ENCODE results near the gene CAPN14. TPM values are rescaled to one million over a fixed set of nuclear protein-coding genes. Genes with fewer than 3 reads are reported as not detected.

Gene CAPN14, protein sequence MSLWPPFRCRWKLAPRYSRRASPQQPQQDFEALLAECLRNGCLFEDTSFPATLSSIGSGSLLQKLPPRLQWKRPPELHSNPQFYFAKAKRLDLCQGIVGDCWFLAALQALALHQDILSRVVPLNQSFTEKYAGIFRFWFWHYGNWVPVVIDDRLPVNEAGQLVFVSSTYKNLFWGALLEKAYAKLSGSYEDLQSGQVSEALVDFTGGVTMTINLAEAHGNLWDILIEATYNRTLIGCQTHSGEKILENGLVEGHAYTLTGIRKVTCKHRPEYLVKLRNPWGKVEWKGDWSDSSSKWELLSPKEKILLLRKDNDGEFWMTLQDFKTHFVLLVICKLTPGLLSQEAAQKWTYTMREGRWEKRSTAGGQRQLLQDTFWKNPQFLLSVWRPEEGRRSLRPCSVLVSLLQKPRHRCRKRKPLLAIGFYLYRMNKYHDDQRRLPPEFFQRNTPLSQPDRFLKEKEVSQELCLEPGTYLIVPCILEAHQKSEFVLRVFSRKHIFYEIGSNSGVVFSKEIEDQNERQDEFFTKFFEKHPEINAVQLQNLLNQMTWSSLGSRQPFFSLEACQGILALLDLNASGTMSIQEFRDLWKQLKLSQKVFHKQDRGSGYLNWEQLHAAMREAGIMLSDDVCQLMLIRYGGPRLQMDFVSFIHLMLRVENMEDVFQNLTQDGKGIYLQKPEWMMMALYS
- total RNA-seq (1 to 10 TPM in 1 of 2 donors, under 1 TPM in 1; 0.47 to 1.1 TPM), polyA plus RNA-seq (ENCODE audit: insufficient read depth, low read depth, low replicate concordance) (0.36 TPM)
- long read RNA-seq, donor 1, result 0 reads
- long read RNA-seq, donor 2, result 0 reads

DNA sequence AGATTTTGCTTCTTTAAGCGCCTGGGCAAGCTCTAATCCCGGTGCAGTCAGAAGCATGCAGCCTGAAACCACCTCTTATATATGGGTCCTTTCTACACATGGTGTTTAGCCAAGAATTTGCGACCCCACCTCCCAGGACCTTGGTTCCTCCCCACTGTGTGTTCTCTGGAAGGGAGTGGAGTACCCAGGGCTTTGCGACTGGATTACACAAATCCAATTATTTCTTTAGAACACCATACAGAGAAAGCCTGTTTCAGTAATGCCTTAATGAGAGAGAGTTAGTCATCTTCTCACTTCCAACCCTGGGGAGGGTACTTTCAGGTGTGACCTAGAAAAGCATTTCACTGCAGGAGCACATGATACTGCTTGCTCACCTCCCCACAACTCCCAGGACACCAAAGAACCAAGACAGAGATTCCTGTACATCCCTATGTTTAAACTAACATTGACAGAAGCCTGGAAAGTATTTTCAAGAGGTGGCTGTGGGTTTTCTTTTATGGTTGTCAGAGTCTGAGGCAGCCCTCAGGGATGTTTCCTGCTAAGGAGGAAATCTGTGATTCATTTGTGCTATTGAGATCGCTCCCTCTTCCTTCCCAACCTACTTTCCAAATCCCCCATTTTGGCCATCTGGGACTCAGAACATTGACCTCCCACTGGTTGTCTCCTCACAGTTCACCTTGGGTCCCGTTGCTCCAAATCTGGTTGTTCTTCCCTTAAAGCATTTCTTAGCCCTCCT is at the start of gene CAPN14:
Gene CAPN14 (minus strand): TSS at position 51 of the 736 bp plus-strand sequence. CDS start 12,068 bp downstream, outside the sequence.
- TF ChIP-seq, protein P1, sequence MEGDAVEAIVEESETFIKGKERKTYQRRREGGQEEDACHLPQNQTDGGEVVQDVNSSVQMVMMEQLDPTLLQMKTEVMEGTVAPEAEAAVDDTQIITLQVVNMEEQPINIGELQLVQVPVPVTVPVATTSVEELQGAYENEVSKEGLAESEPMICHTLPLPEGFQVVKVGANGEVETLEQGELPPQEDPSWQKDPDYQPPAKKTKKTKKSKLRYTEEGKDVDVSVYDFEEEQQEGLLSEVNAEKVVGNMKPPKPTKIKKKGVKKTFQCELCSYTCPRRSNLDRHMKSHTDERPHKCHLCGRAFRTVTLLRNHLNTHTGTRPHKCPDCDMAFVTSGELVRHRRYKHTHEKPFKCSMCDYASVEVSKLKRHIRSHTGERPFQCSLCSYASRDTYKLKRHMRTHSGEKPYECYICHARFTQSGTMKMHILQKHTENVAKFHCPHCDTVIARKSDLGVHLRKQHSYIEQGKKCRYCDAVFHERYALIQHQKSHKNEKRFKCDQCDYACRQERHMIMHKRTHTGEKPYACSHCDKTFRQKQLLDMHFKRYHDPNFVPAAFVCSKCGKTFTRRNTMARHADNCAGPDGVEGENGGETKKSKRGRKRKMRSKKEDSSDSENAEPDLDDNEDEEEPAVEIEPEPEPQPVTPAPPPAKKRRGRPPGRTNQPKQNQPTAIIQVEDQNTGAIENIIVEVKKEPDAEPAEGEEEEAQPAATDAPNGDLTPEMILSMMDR (IDR thresholded peaks at IDR 0.05), result no peak
- TF ChIP-seq POLR2A (IDR thresholded peaks at IDR 0.05), result no peak
- DNase-seq, result no peak
- no peak within 1 kb of the TSS for H3K4me3 ChIP-seq
- no peaks in the 10 kb centered on the region for H3K27me3 ChIP-seq
- no peaks in the 10 kb centered on the region for H3K9me3 ChIP-seq
- no peaks in the 10 kb centered on the region for H3K4me1 ChIP-seq
- 70 to 76% methylated on average over 6 of the region's 6 CpGs for WGBS, 2 donors
- intact Hi-C loops (cut with DNase I; ENCODE audit: low total_unique reads), result no loop called here
- H3K27ac ChIP-seq, result no peak within 1 kb of the TSS
- H3K36me3 ChIP-seq (ENCODE audit: low read depth, missing control alignments), result no peaks in the 10 kb centered on the region

GRCh38 chr2:31266804-31267203 is 49.5 kb upstream of the CAPN14 start:
- Histone ChIP-seq H3K4me1 (no peaks in the 10 kb centered on the region), H3K27ac (no peak overlapping the region), H3K27me3 (no peaks in the 10 kb centered on the region), H3K4me3 (no peak overlapping the region), H3K36me3 (ENCODE audit: low read depth, missing control alignments) (no peaks in the 10 kb centered on the region), H3K9me3 (no peaks in the 10 kb centered on the region)
- 68 to 78% methylated on average over 6 of the region's 6 CpGs for WGBS, 2 donors
- no peak for TF ChIP-seq POLR2A (IDR thresholded peaks at IDR 0.05)
- TF ChIP-seq, protein P1 (IDR thresholded peaks at IDR 0.05), result no peak
- intact Hi-C loops (cut with DNase I; ENCODE audit: low total_unique reads), result no loop called here
- DNase-seq, result no peak

DNA sequence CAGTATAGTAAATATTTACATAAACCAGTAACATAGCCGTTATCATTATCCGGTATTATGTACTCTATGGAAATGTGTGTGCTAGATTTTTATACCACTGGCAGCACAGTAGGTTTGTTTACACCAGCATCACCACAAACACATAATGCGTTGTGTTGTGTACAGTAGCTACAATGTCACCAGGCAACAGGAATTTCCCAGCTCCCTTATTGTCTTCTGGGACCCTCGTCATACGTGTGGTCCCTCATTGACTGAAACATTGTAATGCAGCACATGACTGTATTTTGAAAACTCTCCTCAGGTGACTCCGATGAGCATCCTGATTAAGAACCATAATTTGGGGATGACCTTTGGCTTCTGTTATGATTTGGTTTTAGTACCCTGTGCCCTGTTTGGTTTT is 47.9 kb upstream of the CAPN14 start:
- no peaks in the 10 kb centered on the region for H3K36me3 ChIP-seq (ENCODE audit: low read depth, missing control alignments)
- TF ChIP-seq, protein P1 (IDR thresholded peaks at IDR 0.05), result no peak
- no peak for TF ChIP-seq POLR2A (IDR thresholded peaks at IDR 0.05)
- H3K4me3 ChIP-seq, result no peak overlapping the region
- no peaks in the 10 kb centered on the region for H3K27me3 ChIP-seq
- no peaks in the 10 kb centered on the region for H3K9me3 ChIP-seq
- H3K4me1 ChIP-seq, result no peaks in the 10 kb centered on the region
- H3K27ac ChIP-seq, result no peak overlapping the region
- 93 to 95% methylated on average over 6 of the region's 6 CpGs for WGBS, 2 donors
- DNase-seq, result no peak
- intact Hi-C loops (cut with DNase I; ENCODE audit: low total_unique reads), result no loop called here

- Histone ChIP-seq H3K9me3 (no peaks in the 10 kb centered on the region), H3K36me3 (ENCODE audit: low read depth, missing control alignments) (no peaks in the 10 kb centered on the region), H3K4me3 (no peak overlapping the region), H3K4me1 (no peaks in the 10 kb centered on the region), H3K27ac (no peak overlapping the region), H3K27me3 (no peaks in the 10 kb centered on the region)
- DNase-seq, result no peak
- 84 to 95% methylated on average over 3 of the region's 3 CpGs for WGBS, 2 donors
- no peak for TF ChIP-seq POLR2A (IDR thresholded peaks at IDR 0.05)
- TF ChIP-seq, protein P1 (IDR thresholded peaks at IDR 0.05), result no peak
- intact Hi-C loops (cut with DNase I; ENCODE audit: low total_unique reads), result no loop called here
These were observed 46.4 kb upstream of the CAPN14 start for GRCh38 chr2:31263636-31264190.

Data from testis (tissue), 5 donors.